HEK293 (cell line): Measurements from ENCODE around the gene FXYD4.
"Not testable (repeated sequence)": the region's sequence is repeated elsewhere in the genome, so short reads cannot be mapped to it uniquely, and the experiment has no call there.

ENCODE experiments used
- BCL11B ChIP-seq: fragments of 450-650 bp; formaldehyde crosslinking; IDR thresholded peaks from 2 replicates; pipeline ENCODE4 v1.5.1; 2016; ENCODE audit warnings: low read depth, missing biosample characterization, missing genetic modification characterization
- KLF8 ChIP-seq: fragments of 450-650 bp; formaldehyde crosslinking; IDR thresholded peaks from 2 replicates; pipeline ENCODE4 v1.5.1; 2016; ENCODE audit warnings: missing biosample characterization, missing genetic modification characterization
- ZNF76 ChIP-seq: fragments of 450-650 bp; formaldehyde crosslinking; IDR thresholded peaks from 2 replicates; pipeline ENCODE4; 2016; ENCODE audit warnings: low read depth, missing biosample characterization, missing genetic modification characterization, borderline replicate concordance
- TF ChIP-seq, protein P1 (sequence below): fragments of 450-650 bp; IDR thresholded peaks from 2 replicates; pipeline ENCODE4 v1.5.1; 2018; ENCODE audit warnings: missing biosample characterization, missing genetic modification characterization
- TF ChIP-seq, protein P2 (sequence below): fragments of 450-650 bp; formaldehyde crosslinking; optimal IDR thresholded peaks from 2 replicates; pipeline ENCODE3; 2016; ENCODE audit warnings: missing biosample characterization, mild to moderate bottlenecking, missing genetic modification characterization

DNA sequence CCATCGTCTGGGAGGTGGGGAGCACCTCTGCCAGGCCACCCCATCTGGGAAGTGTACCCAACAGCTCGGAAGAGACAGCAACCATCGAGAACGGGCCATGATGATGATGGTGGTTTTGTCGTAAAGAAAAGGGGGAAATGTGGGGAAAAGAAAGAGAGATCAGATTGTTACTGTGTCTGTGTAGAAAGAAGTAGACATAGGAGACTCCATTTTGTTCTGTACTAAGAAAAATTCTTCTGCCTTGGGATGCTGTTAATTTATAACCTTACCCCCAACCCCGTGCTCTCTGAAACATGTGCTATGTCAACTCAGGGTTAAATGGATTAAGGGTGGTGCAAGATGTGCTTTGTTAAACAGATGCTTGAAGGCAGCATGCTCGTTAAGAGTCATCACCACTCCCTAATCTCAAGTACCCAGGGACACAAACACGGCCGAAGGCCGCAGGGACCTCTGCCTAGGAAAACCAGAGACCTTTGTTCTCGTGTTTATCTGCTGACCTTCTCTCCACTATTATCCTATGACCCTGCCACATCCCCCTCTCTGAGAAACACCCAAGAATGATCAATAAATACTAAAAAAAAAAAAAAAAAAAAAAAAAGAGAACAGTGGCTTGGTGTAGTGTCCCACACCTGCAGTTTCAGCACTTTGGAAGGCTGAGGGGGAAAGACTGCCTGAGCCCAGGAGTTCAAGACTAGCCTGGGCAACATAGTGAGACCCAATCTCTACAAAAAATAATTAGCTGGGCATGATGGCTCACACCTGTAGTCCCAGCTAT, 41.2 kb upstream of the FXYD4 start:
- not testable (repeated sequence) for TF ChIP-seq KLF8, BCL11B, ZNF76 (tag by site-specific recombination)
- TF ChIP-seq, protein P1, sequence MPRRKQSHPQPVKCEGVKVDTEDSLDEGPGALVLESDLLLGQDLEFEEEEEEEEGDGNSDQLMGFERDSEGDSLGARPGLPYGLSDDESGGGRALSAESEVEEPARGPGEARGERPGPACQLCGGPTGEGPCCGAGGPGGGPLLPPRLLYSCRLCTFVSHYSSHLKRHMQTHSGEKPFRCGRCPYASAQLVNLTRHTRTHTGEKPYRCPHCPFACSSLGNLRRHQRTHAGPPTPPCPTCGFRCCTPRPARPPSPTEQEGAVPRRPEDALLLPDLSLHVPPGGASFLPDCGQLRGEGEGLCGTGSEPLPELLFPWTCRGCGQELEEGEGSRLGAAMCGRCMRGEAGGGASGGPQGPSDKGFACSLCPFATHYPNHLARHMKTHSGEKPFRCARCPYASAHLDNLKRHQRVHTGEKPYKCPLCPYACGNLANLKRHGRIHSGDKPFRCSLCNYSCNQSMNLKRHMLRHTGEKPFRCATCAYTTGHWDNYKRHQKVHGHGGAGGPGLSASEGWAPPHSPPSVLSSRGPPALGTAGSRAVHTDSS (tag by site-specific recombination) = not testable (repeated sequence)
- TF ChIP-seq, protein P2, sequence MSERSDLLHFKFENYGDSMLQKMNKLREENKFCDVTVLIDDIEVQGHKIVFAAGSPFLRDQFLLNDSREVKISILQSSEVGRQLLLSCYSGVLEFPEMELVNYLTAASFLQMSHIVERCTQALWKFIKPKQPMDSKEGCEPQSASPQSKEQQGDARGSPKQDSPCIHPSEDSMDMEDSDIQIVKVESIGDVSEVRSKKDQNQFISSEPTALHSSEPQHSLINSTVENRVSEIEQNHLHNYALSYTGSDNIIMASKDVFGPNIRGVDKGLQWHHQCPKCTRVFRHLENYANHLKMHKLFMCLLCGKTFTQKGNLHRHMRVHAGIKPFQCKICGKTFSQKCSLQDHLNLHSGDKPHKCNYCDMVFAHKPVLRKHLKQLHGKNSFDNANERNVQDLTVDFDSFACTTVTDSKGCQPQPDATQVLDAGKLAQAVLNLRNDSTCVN (tag by site-specific recombination) = not testable (repeated sequence)
